ENCODE measurements around the gene TOR4A.

Gene TOR4A

GRCh38 chr9:137295238-137295811 lies 17.8 kb downstream of the TOR4A start:
- H3K27me3 ChIP-seq (ENCODE audit: insufficient read depth, low read length, poor library complexity) = no peaks in the 10 kb centered on the region
- H3K9me3 ChIP-seq (ENCODE audit: insufficient read depth, low read length, severe bottlenecking) = no peaks in the 10 kb centered on the region
- no peak overlapping the region for H3K4me3 ChIP-seq (ENCODE audit: low read depth in 1 of 2, low read length in 2 of 2)
- no peaks in the 10 kb centered on the region for H3K4me1 ChIP-seq (ENCODE audit: insufficient read depth, low read length)
- no peak overlapping the region for H2AFZ ChIP-seq (ENCODE audit: low read depth, low read length)
- ATAC-seq (ENCODE audit: insufficient read depth, low read depth) (no peak), DNase-seq (no peak)
- H3K36me3 ChIP-seq (ENCODE audit: insufficient read depth, low read length) = no peaks in the 10 kb centered on the region
- H3K27ac ChIP-seq (ENCODE audit: low read length) = no peak overlapping the region
- no peak for TF ChIP-seq CTCF (IDR thresholded peaks at IDR 0.05; ENCODE audit: borderline replicate concordance, extremely low read depth, low read length, poor library complexity, severe bottlenecking)
- no peak for TF ChIP-seq EZH2 (IDR thresholded peaks at IDR 0.05; ENCODE audit: borderline replicate concordance, low read depth, low read length, severe bottlenecking)
- no peak overlapping the region for H3K4me2 ChIP-seq (ENCODE audit: insufficient read depth, low read length)
- H3K79me2 ChIP-seq (ENCODE audit: insufficient read depth, low read length) = no peaks in the 10 kb centered on the region
- H3K9ac ChIP-seq (ENCODE audit: low read depth, low read length) = no peak overlapping the region
- H4K20me1 ChIP-seq (ENCODE audit: insufficient read depth, low read length) = no peaks in the 10 kb centered on the region

- H2AFZ ChIP-seq (ENCODE audit: low read depth, low read length) = no peak overlapping the region
- H3K4me3 ChIP-seq (ENCODE audit: low read depth in 1 of 2, low read length in 2 of 2) = no peak overlapping the region
- H4K20me1 ChIP-seq (ENCODE audit: insufficient read depth, low read length) = no peaks in the 10 kb centered on the region
- H3K4me1 ChIP-seq (ENCODE audit: insufficient read depth, low read length) = no peaks in the 10 kb centered on the region
- H3K9me3 ChIP-seq (ENCODE audit: insufficient read depth, low read length, severe bottlenecking) = no peaks in the 10 kb centered on the region
- H3K36me3 ChIP-seq (ENCODE audit: insufficient read depth, low read length) = no peaks in the 10 kb centered on the region
- DNase-seq (no peak), ATAC-seq (ENCODE audit: insufficient read depth, low read depth) (no peak)
- H3K9ac ChIP-seq (ENCODE audit: low read depth, low read length) = no peak overlapping the region
- H3K27me3 ChIP-seq (ENCODE audit: insufficient read depth, low read length, poor library complexity) = no peaks in the 10 kb centered on the region
- TF ChIP-seq EZH2 (IDR thresholded peaks at IDR 0.05; ENCODE audit: borderline replicate concordance, low read depth, low read length, severe bottlenecking) (no peak), CTCF (IDR thresholded peaks at IDR 0.05; ENCODE audit: borderline replicate concordance, extremely low read depth, low read length, poor library complexity, severe bottlenecking) (no peak)
- no peak overlapping the region for H3K4me2 ChIP-seq (ENCODE audit: insufficient read depth, low read length)
- H3K79me2 ChIP-seq (ENCODE audit: insufficient read depth, low read length) = no peaks in the 10 kb centered on the region
- no peak overlapping the region for H3K27ac ChIP-seq (ENCODE audit: low read length)
Observed at GRCh38 chr9:137295849-137296669, 18.5 kb downstream of the TOR4A start.

- H4K20me1 ChIP-seq (ENCODE audit: insufficient read depth, low read length) = no peaks in the 10 kb centered on the region
- no peak overlapping the region for H3K4me2 ChIP-seq (ENCODE audit: insufficient read depth, low read length)
- no peaks in the 10 kb centered on the region for H3K9me3 ChIP-seq (ENCODE audit: insufficient read depth, low read length, severe bottlenecking)
- H3K79me2 ChIP-seq (ENCODE audit: insufficient read depth, low read length) = no peaks in the 10 kb centered on the region
- no peaks in the 10 kb centered on the region for H3K36me3 ChIP-seq (ENCODE audit: insufficient read depth, low read length)
- H3K4me1 ChIP-seq (ENCODE audit: insufficient read depth, low read length) = no peaks in the 10 kb centered on the region
- H2AFZ ChIP-seq (ENCODE audit: low read depth, low read length) = no peak overlapping the region
- ATAC-seq (ENCODE audit: insufficient read depth, low read depth) (no peak), DNase-seq (no peak)
- no peaks in the 10 kb centered on the region for H3K27me3 ChIP-seq (ENCODE audit: insufficient read depth, low read length, poor library complexity)
- no peak overlapping the region for H3K4me3 ChIP-seq (ENCODE audit: low read depth in 1 of 2, low read length in 2 of 2)
- no peak overlapping the region for H3K27ac ChIP-seq (ENCODE audit: low read length)
- TF ChIP-seq CTCF (IDR thresholded peaks at IDR 0.05; ENCODE audit: borderline replicate concordance, extremely low read depth, low read length, poor library complexity, severe bottlenecking) = no peak
- TF ChIP-seq EZH2 (IDR thresholded peaks at IDR 0.05; ENCODE audit: borderline replicate concordance, low read depth, low read length, severe bottlenecking) = no peak
- no peak overlapping the region for H3K9ac ChIP-seq (ENCODE audit: low read depth, low read length)
Observed at GRCh38 chr9:137296670-137297664, 19.4 kb downstream of the TOR4A start.
